CD14-positive monocyte (primary cell): ENCODE results near the gene URM1. TPM values are rescaled to one million over a fixed set of nuclear protein-coding genes. Genes with fewer than 3 reads are reported as not detected.

Source experiments
- DNase-seq, 3 donors: peaks; one replicate each; pipeline ENCODE4 v3.0.0-alpha.2; 2011 to 2022
- H2AFZ ChIP-seq: 2 replicates; pipeline ENCODE4 v1.6.0; 2012; ENCODE audit warnings: mild to moderate bottlenecking, low read depth, low read length, inconsistent platforms; ENCODE audit not compliant: insufficient read depth, poor library complexity, severe bottlenecking
- H3K27ac ChIP-seq, 2 donors: 1 replicate in 1 of 2; 2 replicates in 1 of 2; pipeline ENCODE4 v1.5.1; 2012 to 2013; ENCODE audit warnings: low read length in 2 of 2, control low read depth in 1 of 2, inconsistent platforms in 1 of 2, low read depth in 1 of 2, mild to moderate bottlenecking in 1 of 2
- H3K27me3 ChIP-seq, 2 donors: one replicate each; pipeline versions ENCODE4 v1.6.0 to v1.6.1; 2011 to 2013; ENCODE audit warnings: low read length in 2 of 2; ENCODE audit not compliant: control insufficient read depth in 2 of 2, insufficient read depth in 2 of 2
- H3K36me3 ChIP-seq, 2 donors: replicated peaks in 1 of 2; 1 replicate in 1 of 2; 2 replicates in 1 of 2; pipeline versions ENCODE4 v1.5.1 to v1.6.1; 2012 to 2013; ENCODE audit warnings: low read length in 2 of 2, control low read depth in 1 of 2, inconsistent platforms in 1 of 2, mild to moderate bottlenecking in 1 of 2; ENCODE audit not compliant: insufficient read depth in 2 of 2, control insufficient read depth in 1 of 2
- H3K4me1 ChIP-seq, 2 donors: 1 replicate in 1 of 2; 2 replicates in 1 of 2; pipeline versions ENCODE4 v1.5.1 to v1.6.1; 2012 to 2013; ENCODE audit warnings: low read length in 2 of 2, control low read depth in 1 of 2, inconsistent platforms in 1 of 2, mild to moderate bottlenecking in 1 of 2, moderate library complexity in 1 of 2; ENCODE audit not compliant: insufficient read depth in 2 of 2, control insufficient read depth in 1 of 2
- H3K4me2 ChIP-seq: replicated peaks from 2 replicates; pipeline ENCODE3; 2012; ENCODE audit warnings: low read length, moderate library complexity, mild to moderate bottlenecking; ENCODE audit not compliant: poor library complexity, severe bottlenecking; ENCODE audit errors: extremely low read depth
- H3K4me3 ChIP-seq, 3 experiments: fragments of 200-600 bp in 1 of 3; sonication (generic) in 1 of 3; replicated peaks in 1 of 3; 1 replicate in 2 of 3; 2 replicates in 1 of 3; pipeline ENCODE4 v1.5.1; 2011 to 2013; ENCODE audit warnings: low read length in 3 of 3, mild to moderate bottlenecking in 3 of 3, control low read depth in 2 of 3, low read depth in 2 of 3, inconsistent platforms in 1 of 3, moderate library complexity in 1 of 3
- H3K79me2 ChIP-seq: 2 replicates; pipeline ENCODE4 v1.6.0; 2012; ENCODE audit warnings: mild to moderate bottlenecking, control low read depth, inconsistent platforms, low read length, moderate library complexity; ENCODE audit not compliant: insufficient read depth
- H3K9ac ChIP-seq: 2 replicates; pipeline ENCODE4 v1.6.0; 2017; ENCODE audit warnings: low read length, mild to moderate bottlenecking; ENCODE audit not compliant: insufficient read depth, poor library complexity, severe bottlenecking
- H3K9me3 ChIP-seq, 2 donors: replicated peaks in 1 of 2; 1 replicate in 1 of 2; 2 replicates in 1 of 2; pipeline versions ENCODE4 v1.5.1 to v1.6.1; 2012 to 2013; ENCODE audit warnings: low read length in 2 of 2, control low read depth in 1 of 2; ENCODE audit not compliant: control insufficient read depth in 1 of 2, insufficient read depth in 1 of 2
- H4K20me1 ChIP-seq: 2 replicates; pipeline ENCODE4 v1.6.0; 2012; ENCODE audit warnings: mild to moderate bottlenecking, low read length, control low read depth, moderate library complexity; ENCODE audit not compliant: insufficient read depth
- H3K27ac Mint-ChIP-seq, 7 donors: one replicate each; pipeline ENCODE4 v1.8.0; 2020; ENCODE audit warnings: mild to moderate bottlenecking in 7 of 7, mixed read lengths in 7 of 7, moderate library complexity in 6 of 7, inconsistent platforms in 2 of 7
- H3K27me3 Mint-ChIP-seq, 3 donors: one replicate each; pipeline ENCODE4 v1.8.0; 2021 to 2022; ENCODE audit warnings: low read depth in 3 of 3, mild to moderate bottlenecking in 3 of 3, mixed read lengths in 3 of 3, moderate library complexity in 3 of 3, inconsistent platforms in 1 of 3
- H3K36me3 Mint-ChIP-seq, 2 donors: one replicate each; pipeline ENCODE4 v1.8.0; 2020; ENCODE audit warnings: mixed read lengths in 2 of 2, inconsistent platforms in 1 of 2, mild to moderate bottlenecking in 1 of 2
- H3K4me1 Mint-ChIP-seq: one replicate; pipeline ENCODE4 v1.8.0; 2020; ENCODE audit warnings: mild to moderate bottlenecking, mixed read lengths
- H3K4me3 Mint-ChIP-seq, 2 donors: one replicate each; pipeline ENCODE4 v1.8.0; 2020; ENCODE audit warnings: mild to moderate bottlenecking in 2 of 2, mixed read lengths in 2 of 2, moderate library complexity in 1 of 2
- H3K9me3 Mint-ChIP-seq, 7 donors: one replicate each; pipeline ENCODE4 v1.8.0; 2020 to 2022; ENCODE audit warnings: mixed read lengths in 7 of 7, mild to moderate bottlenecking in 6 of 7, moderate library complexity in 6 of 7, inconsistent platforms in 2 of 7
- WGBS: methylation state at CpG from one replicate; pipeline ENCODE4 v1.1.5; 2013; ENCODE audit warnings: missing lambda C conversion rate; ENCODE audit not compliant: insufficient coverage; 5-methylcytosine and 5-hydroxymethylcytosine counted together
- intact Hi-C, 2 donors: fragments of 100-400 bp; cut with micrococcal nuclease; formaldehyde crosslinking; loops; one replicate each; pipeline versions ENCODE4 v1.15.0 to v1.15.1; 2023
- polyA plus RNA-seq, 3 donors: library from polyadenylated mRNA; depleted of rRNA in 1 of 3; unstranded in 2 of 3; stranded (reverse) in 1 of 3; fragments of 300-500 nt in 2 of 3; fragments of >200 nt in 1 of 3; fragmentation: Illumina TruSeq in 2 of 3; gene quantifications; 1 replicate in 2 of 3; 2 replicates in 1 of 3; pipeline ENCODE4 v1.2.3, GENCODE V29; 2012 to 2021
- TF ChIP-seq, protein P1 (sequence below): fragments of 200-600 bp; IDR thresholded peaks from one replicate; pipeline ENCODE4 v1.8.0; 2022; ENCODE audit warnings: antibody characterized with exemption, mild to moderate bottlenecking

The URM1 gene
- polyA plus RNA-seq, 3 donors: 37.5 to 39.7 (median 38.3) TPM

DNA sequence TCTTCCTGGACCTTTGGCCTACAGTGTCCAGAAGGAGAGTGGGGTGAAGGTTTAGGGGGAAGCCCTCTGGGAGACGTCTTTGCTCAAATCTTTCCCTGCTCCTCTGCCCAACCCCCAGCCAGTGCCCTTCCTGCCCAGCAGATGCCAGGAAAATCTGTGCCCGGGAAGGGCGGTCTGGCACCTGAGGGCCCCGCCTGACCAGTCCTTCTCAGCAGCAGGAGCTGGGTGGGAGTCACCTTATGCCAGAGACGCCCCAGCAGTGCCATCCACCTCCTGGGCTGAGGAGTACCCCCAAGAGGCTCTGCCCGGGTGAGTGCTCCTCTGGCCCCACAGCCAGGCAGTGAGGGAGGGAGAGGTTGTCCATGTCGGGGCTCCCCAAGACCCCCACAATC, 34.6 kb downstream of the URM1 start:
- 93% methylated on average over 4 of the region's 7 CpGs for WGBS
- no peak overlapping the region for H3K4me2 ChIP-seq
- H3K79me2 ChIP-seq: no peaks in the 10 kb centered on the region
- no peaks in the 10 kb centered on the region for H3K36me3 Mint-ChIP-seq
- no peaks in the 10 kb centered on the region for H3K4me1 ChIP-seq
- H3K36me3 ChIP-seq: no peaks in the 10 kb centered on the region
- no peak for DNase-seq
- H3K27ac Mint-ChIP-seq: peak overlapping the region in 1 of 7 donors; percentile 37
- intact Hi-C loops: no loop called here
- no peak overlapping the region for H3K4me3 ChIP-seq
- H3K4me1 Mint-ChIP-seq: no peaks in the 10 kb centered on the region
- no peaks in the 10 kb centered on the region for H3K9me3 ChIP-seq
- H3K27ac ChIP-seq: no peak overlapping the region
- H3K4me3 Mint-ChIP-seq: no peak overlapping the region
- H3K9me3 Mint-ChIP-seq: no peaks in the 10 kb centered on the region
- peaks cover 22 to 38% (median 30%) of the 10 kb centered on the region in 3 donors for H3K27me3 Mint-ChIP-seq
- H4K20me1 ChIP-seq: no peaks in the 10 kb centered on the region
- TF ChIP-seq, protein P1, sequence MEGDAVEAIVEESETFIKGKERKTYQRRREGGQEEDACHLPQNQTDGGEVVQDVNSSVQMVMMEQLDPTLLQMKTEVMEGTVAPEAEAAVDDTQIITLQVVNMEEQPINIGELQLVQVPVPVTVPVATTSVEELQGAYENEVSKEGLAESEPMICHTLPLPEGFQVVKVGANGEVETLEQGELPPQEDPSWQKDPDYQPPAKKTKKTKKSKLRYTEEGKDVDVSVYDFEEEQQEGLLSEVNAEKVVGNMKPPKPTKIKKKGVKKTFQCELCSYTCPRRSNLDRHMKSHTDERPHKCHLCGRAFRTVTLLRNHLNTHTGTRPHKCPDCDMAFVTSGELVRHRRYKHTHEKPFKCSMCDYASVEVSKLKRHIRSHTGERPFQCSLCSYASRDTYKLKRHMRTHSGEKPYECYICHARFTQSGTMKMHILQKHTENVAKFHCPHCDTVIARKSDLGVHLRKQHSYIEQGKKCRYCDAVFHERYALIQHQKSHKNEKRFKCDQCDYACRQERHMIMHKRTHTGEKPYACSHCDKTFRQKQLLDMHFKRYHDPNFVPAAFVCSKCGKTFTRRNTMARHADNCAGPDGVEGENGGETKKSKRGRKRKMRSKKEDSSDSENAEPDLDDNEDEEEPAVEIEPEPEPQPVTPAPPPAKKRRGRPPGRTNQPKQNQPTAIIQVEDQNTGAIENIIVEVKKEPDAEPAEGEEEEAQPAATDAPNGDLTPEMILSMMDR: no peak
- no peak overlapping the region for H2AFZ ChIP-seq
- H3K27me3 ChIP-seq: peaks cover 5 to 24% of the 10 kb centered on the region in 2 donors
- H3K9ac ChIP-seq: no peak overlapping the region

DNA sequence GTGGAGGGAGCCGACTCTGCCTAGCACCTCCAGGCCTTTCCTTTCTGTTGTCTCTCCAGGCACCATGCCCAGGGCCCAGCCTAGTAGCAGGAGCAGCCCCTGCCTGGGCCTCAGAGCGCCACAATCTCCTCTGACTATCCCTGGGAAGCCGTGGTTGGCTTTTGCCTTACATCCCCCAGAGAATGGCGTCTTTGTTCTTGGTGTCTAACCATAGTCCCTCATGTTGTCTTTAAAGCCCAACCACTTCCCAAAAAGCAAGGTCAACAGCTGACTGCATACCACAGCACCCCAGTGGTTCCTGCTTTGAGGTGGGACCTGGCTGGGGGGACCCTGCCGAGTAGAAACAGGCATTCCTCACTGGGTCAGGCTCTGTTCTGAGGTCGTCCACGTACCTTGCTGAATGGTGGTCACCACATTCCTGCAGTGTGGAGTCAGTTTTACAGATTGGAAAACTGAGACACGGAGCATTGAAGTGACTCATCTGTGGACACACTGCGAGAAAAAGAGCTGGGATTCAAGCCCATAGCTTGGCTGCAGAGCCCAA, 35.7 kb downstream of the URM1 start:
- no peaks in the 10 kb centered on the region for H3K9me3 ChIP-seq

More for the DNA sequence above, 35.7 kb downstream of the URM1 start:
- H3K27me3 Mint-ChIP-seq: peaks cover 30 to 45% (median 35%) of the 10 kb centered on the region in 3 donors
- TF ChIP-seq, protein P1: no peak
- no peaks in the 10 kb centered on the region for H3K36me3 ChIP-seq
- no peak overlapping the region for H3K27ac Mint-ChIP-seq
- H2AFZ ChIP-seq: no peak overlapping the region
- peaks cover 5 to 31% of the 10 kb centered on the region in 2 donors for H3K27me3 ChIP-seq
- WGBS: 83% methylated on average over 8 of the region's 9 CpGs
- no peak overlapping the region for H3K4me3 Mint-ChIP-seq
- no peak overlapping the region for H3K9ac ChIP-seq
- no peaks in the 10 kb centered on the region for H3K4me1 ChIP-seq
- no peaks in the 10 kb centered on the region for H3K79me2 ChIP-seq
- H3K36me3 Mint-ChIP-seq: no peaks in the 10 kb centered on the region
- intact Hi-C loops: no loop called here
- no peaks in the 10 kb centered on the region for H3K4me1 Mint-ChIP-seq
- no peak for DNase-seq
- H4K20me1 ChIP-seq: no peaks in the 10 kb centered on the region
- H3K4me2 ChIP-seq: no peak overlapping the region
- H3K9me3 Mint-ChIP-seq: no peaks in the 10 kb centered on the region
- no peak overlapping the region for H3K27ac ChIP-seq
- no peak overlapping the region for H3K4me3 ChIP-seq
